PC-3 (cell line): ENCODE data around the gene IL13.

ENCODE experiments used
- EZH2 ChIP-seq: fragments of 300-600 bp; sonication (generic); IDR thresholded peaks from one replicate; pipeline ENCODE4 v1.6.1; 2017; ENCODE audit warnings: antibody characterized with exemption, mild to moderate bottlenecking, low read length; ENCODE audit not compliant: unreplicated experiment
- TF ChIP-seq, protein P1 (sequence below): fragments of 300-600 bp; sonication (generic); conservative IDR thresholded peaks from 2 replicates; pipeline ENCODE4 v1.5.1; 2017; ENCODE audit warnings: antibody characterized with exemption, low read depth, mild to moderate bottlenecking, low read length

DNA sequence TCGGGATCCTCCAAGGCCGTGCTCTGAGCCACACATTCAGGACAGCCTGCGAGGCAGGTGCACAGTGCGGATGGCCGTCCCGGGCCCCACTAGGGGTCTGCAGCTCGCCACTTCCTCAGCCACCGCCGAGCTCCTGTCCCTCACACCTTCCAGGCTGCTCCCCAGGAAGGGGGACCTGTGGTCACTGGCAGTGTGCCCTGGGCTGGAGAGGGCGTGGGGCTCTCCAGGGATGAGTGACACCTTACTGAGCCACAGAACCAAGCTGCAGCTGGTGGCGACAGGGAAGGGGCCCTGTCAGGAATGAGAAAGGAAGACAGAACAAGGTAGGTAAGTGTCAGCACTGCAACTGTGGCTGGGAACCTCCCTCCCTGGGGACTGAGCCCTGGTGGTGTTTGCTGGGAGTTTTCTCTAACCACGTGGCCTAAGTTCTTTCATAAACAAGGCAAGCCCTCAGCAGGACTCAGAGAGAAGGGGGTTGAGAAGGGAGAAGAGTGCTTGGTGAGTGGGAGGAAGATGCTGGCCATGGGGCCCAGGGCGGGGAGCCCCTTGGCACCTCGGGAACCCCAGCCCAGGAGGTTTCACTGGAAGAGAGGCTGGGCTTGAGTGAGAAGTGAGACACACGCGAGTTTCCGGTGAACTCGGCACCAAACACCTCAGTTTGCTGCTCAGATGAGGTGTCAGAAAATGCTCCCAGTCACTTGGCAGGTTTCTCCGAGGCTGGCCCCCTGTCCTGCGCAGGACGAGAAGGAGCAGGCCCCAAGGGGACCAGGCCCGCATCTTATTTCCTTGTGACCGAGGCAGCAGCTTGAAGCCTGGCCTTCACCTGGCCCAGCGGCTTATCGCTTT, 5.2 kb downstream of the IL13 start:
- TF ChIP-seq EZH2: no peak
- TF ChIP-seq, protein P1, sequence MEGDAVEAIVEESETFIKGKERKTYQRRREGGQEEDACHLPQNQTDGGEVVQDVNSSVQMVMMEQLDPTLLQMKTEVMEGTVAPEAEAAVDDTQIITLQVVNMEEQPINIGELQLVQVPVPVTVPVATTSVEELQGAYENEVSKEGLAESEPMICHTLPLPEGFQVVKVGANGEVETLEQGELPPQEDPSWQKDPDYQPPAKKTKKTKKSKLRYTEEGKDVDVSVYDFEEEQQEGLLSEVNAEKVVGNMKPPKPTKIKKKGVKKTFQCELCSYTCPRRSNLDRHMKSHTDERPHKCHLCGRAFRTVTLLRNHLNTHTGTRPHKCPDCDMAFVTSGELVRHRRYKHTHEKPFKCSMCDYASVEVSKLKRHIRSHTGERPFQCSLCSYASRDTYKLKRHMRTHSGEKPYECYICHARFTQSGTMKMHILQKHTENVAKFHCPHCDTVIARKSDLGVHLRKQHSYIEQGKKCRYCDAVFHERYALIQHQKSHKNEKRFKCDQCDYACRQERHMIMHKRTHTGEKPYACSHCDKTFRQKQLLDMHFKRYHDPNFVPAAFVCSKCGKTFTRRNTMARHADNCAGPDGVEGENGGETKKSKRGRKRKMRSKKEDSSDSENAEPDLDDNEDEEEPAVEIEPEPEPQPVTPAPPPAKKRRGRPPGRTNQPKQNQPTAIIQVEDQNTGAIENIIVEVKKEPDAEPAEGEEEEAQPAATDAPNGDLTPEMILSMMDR: no peak
